ENCODE results near the gene SLC6A18.

Gene SLC6A18

GRCh38 chr5:1291611-1292080, 66.5 kb downstream of the SLC6A18 start:
- no peak for TF ChIP-seq FOXP2 (optimal IDR thresholded peaks at IDR 0.05; ENCODE audit: borderline replicate concordance, extremely low read depth, extremely low read length, insufficient read depth)
- TF ChIP-seq REST (IDR thresholded peaks at IDR 0.05; ENCODE audit: insufficient read depth in 1 of 2, low read depth in 2 of 2, low read length in 2 of 2): no peak
- TF ChIP-seq POLR2AphosphoS5 (IDR thresholded peaks at IDR 0.05; ENCODE audit: low read depth, low read length): no peak
- TF ChIP-seq SIN3A (IDR thresholded peaks at IDR 0.05; ENCODE audit: borderline replicate concordance, insufficient read depth, low read length): no peak
- TF ChIP-seq TAF1 (IDR thresholded peaks at IDR 0.05; ENCODE audit: borderline replicate concordance, insufficient read depth, low read length): no peak

- no peak for TF ChIP-seq SIN3A (IDR thresholded peaks at IDR 0.05; ENCODE audit: borderline replicate concordance, insufficient read depth, low read length)
- TF ChIP-seq TAF1 (IDR thresholded peaks at IDR 0.05; ENCODE audit: borderline replicate concordance, insufficient read depth, low read length): no peak
- TF ChIP-seq FOXP2 (optimal IDR thresholded peaks at IDR 0.05; ENCODE audit: borderline replicate concordance, extremely low read depth, extremely low read length, insufficient read depth): no peak
- TF ChIP-seq REST (IDR thresholded peaks at IDR 0.05; ENCODE audit: insufficient read depth in 1 of 2, low read depth in 2 of 2, low read length in 2 of 2): no peak
- no peak for TF ChIP-seq POLR2AphosphoS5 (IDR thresholded peaks at IDR 0.05; ENCODE audit: low read depth, low read length)
These were observed 67.0 kb downstream of the SLC6A18 start for GRCh38 chr5:1292139-1292538.

- TF ChIP-seq POLR2AphosphoS5 (IDR thresholded peaks at IDR 0.05; ENCODE audit: low read depth, low read length) (no peak), REST (IDR thresholded peaks at IDR 0.05; ENCODE audit: insufficient read depth in 1 of 2, low read depth in 2 of 2, low read length in 2 of 2) (no peak), SIN3A (IDR thresholded peaks at IDR 0.05; ENCODE audit: borderline replicate concordance, insufficient read depth, low read length) (no peak), TAF1 (IDR thresholded peaks at IDR 0.05; ENCODE audit: borderline replicate concordance, insufficient read depth, low read length) (no peak), FOXP2 (optimal IDR thresholded peaks at IDR 0.05; ENCODE audit: borderline replicate concordance, extremely low read depth, extremely low read length, insufficient read depth) (no peak)
These were observed 67.8 kb downstream of the SLC6A18 start for GRCh38 chr5:1292846-1293415.

GRCh38 chr5:1293416-1294205, 68.4 kb downstream of the SLC6A18 start:
- TF ChIP-seq POLR2AphosphoS5 (IDR thresholded peaks at IDR 0.05; ENCODE audit: low read depth, low read length): no peak
- TF ChIP-seq FOXP2 (optimal IDR thresholded peaks at IDR 0.05; ENCODE audit: borderline replicate concordance, extremely low read depth, extremely low read length, insufficient read depth): no peak
- TF ChIP-seq SIN3A (IDR thresholded peaks at IDR 0.05; ENCODE audit: borderline replicate concordance, insufficient read depth, low read length): no peak

GRCh38 chr5:1294206-1294834, 69.1 kb downstream of the SLC6A18 start:
- TF ChIP-seq TAF1 (IDR thresholded peaks at IDR 0.05; ENCODE audit: borderline replicate concordance, insufficient read depth, low read length) (no peak), POLR2AphosphoS5 (IDR thresholded peaks at IDR 0.05; ENCODE audit: low read depth, low read length) (no peak), FOXP2 (optimal IDR thresholded peaks at IDR 0.05; ENCODE audit: borderline replicate concordance, extremely low read depth, extremely low read length, insufficient read depth) (no peak), REST (IDR thresholded peaks at IDR 0.05; ENCODE audit: insufficient read depth in 1 of 2, low read depth in 2 of 2, low read length in 2 of 2) (no peak)

Measured in PFSK-1 (cell line).